HG02763 (cell line): ENCODE data around the gene RASGRF2.
"Not testable (repeated sequence)": the region's sequence is repeated elsewhere in the genome, so short reads cannot be mapped to it uniquely, and the experiment has no call there.

Experiments used
- ATAC-seq: cut with Tn5 transposase; IDR thresholded peaks from one replicate; pipeline ENCODE4 v1.9.1; 2021; ENCODE audit warnings: mild to moderate bottlenecking, moderate library complexity; ENCODE audit not compliant: unreplicated experiment

Gene RASGRF2

DNA sequence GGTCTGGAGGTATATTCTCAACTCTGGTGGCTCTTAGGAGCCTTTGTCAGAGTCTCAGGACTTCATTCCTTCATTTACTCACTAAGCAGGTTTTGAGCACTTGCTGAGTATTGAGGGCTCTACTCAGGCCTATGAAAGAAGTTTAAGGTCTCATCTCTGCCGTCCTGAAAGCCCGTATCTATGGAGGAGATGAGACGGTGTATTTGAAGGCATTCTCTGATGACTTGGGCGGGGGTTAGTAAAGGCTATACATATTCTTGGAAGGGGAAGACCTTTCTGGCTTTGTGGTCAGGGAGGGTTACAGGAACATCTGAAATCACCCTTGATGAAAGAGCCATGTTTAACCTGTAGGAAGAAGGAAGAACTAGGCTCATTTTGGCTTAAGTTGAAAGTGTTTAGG lies 21.9 kb downstream of the RASGRF2 start:
- no peak for ATAC-seq

DNA sequence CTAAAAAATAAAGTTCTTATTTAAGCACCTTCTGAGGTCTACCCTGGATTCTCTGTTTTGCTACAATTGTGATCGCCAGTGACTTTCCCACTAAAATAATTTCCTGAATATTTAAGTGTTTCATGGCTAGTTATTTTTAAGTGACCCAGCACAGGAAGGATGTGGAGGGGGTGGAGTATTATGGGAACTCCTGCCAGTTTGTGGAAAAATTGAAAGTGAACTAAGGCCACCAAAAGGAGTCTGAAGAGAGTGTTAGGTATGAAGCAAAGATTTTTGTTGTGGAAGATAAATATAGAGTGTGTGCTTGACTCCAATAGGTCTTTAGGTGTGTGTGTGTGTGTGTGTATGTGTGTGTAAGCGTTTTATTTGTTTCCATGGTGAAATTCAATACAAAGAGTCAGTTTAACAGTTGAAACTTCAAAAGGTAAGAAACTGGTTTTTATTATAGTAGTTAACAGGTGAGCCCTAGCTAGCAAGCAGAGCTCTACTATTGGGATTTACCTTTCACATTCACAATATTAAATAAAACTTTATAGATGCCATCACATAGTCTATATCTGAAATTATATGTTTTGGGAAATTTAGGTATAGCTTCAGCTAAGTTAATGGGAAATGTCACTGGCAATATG lies 25.6 kb downstream of the RASGRF2 start:
- no peak for ATAC-seq

- ATAC-seq: no peak
These were observed 26.2 kb downstream of the RASGRF2 start for GRCh38 chr5:80986382-80986781.

DNA sequence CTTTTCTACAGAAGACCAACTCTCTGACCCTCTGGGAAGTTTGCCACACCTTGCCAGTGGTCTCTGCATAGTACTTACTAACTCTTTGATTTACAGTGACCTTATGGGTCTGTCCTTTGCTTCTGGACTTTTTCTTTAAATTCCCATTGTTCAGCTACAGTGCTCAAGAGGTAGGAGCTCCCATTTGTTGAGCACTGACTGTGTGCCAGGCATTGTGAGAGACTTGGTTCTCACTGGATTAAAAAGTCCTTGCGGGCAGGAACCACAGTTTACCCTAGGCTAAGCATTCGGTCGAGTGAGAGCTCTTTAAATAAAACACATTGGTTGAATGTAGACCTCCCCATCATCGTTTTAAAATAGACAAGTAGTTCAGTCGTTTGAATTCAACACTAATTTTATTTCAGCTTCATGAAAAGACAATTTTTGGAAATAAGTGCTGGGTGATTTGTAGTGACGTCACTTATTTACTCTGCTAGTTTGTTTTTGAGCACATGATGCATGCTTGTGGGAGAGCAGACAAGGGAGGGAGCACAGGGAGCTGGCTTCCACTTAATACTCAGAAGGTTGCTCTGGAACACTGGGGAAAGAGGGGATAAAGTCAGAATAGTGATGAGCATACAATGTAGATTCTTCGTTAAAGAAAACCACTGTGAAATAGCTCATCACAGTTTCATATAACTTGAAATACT lies 27.1 kb downstream of the RASGRF2 start:
- no peak for ATAC-seq

GRCh38 chr5:80988419-80988935 lies 28.3 kb downstream of the RASGRF2 start:
- ATAC-seq: no peak

- ATAC-seq: no peak
These were observed 29.7 kb downstream of the RASGRF2 start for GRCh38 chr5:80989883-80990282.

DNA sequence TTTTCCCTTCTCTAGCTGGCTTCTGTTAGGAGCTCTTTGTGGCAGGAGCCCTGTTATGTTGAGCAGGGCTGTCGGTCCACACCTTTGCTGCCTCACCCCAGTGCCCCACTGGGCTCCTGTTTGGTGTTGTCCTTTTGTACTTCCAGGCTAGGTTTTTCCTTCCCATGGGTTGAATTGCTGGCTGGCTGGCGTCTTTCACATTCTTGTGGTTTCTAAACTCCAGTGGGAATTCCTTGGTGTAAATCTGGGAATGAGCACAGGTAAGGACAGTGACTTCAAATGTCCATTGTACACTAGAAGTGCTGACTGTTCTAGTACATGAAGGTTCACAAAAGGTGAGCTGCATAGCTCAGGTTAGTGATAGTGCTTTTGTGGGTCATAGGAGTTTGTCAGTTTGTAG lies 30.4 kb downstream of the RASGRF2 start:
- ATAC-seq: no peak

- no peak for ATAC-seq
These were observed 30.8 kb downstream of the RASGRF2 start for GRCh38 chr5:80990971-80991370.

- no peak for ATAC-seq
These were observed 35.7 kb downstream of the RASGRF2 start for GRCh38 chr5:80995908-80996307.

DNA sequence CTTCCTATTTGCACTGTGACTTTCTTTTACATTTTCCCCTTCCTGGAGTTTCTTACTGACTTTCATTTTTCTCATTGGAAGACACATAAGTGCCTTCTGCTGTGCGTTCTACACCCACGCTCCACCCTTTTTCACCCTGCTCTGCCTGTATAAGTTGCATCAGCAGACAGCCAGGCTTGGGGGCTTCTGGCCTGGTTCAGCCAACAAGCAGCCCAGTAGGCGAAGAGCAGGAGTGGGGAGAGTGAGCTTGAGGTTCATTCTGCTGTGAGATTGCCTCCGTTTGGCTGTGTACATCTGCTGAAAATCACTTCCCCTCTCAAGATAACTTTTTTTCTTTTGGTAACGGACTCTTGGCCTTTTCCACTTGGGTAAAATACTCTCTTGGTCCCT lies 38.4 kb downstream of the RASGRF2 start:
- ATAC-seq: no peak

- ATAC-seq: no peak
These were observed 43.7 kb downstream of the RASGRF2 start for GRCh38 chr5:81003811-81004386.

DNA sequence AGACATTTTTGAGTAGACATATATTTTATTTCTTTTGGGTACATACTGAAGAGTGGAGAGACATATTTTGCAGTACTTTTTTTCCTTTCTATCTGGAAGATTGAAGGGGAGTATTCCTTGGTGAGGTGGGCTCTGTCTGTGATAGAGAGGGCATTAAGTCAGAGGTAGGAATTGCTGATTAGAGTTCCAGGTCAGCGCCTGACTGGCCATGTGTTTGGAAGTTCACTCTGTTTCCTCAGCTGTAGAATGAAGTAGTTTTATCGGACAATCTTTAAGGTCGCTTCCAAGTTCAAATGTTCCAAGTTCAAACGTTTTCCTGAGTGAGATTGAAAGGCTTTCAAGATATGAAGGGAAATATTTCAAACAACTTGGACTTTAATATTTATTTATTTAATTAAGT lies 45.5 kb downstream of the RASGRF2 start:
- no peak for ATAC-seq

DNA sequence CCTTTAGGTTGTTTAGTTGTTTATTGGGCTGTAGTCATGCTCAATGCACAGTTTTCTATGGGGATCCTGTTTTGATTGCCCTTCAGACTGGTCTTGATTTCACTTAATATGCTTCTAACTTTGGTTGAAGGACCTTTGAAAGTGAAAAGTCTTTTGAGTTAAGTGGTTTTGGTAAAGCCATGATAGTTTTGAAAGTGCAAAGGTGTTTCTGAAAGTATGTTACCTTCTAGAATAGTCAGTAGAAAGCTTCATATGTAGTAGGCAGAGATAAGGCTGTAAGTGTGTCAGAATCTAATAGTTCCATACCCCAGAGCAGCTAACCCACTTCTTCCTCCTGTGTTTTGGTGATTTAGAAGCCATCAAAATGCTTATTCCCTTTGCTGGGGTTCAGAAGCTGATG lies 46.1 kb downstream of the RASGRF2 start:
- ATAC-seq: no peak

- ATAC-seq: no peak
These were observed 46.9 kb downstream of the RASGRF2 start for GRCh38 chr5:81006947-81007636.

DNA sequence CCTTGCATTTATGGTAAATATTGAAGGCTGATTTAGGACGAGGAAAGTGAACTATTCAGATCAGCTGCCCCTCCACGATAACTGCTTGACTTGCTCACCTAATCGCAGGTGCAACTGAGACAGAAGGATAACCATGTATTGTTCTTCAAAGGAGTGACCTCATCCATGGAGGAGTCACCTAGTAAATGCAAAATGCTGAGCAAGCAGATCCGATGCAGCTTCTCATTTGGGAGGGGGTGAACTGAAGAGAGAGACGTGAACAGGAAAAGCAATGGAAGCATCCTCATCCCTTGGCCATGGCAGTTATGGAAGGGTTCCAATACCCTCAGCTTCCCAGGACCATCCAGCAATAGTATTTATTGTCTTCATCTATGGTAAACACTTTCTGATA lies 47.5 kb downstream of the RASGRF2 start:
- no peak for ATAC-seq

DNA sequence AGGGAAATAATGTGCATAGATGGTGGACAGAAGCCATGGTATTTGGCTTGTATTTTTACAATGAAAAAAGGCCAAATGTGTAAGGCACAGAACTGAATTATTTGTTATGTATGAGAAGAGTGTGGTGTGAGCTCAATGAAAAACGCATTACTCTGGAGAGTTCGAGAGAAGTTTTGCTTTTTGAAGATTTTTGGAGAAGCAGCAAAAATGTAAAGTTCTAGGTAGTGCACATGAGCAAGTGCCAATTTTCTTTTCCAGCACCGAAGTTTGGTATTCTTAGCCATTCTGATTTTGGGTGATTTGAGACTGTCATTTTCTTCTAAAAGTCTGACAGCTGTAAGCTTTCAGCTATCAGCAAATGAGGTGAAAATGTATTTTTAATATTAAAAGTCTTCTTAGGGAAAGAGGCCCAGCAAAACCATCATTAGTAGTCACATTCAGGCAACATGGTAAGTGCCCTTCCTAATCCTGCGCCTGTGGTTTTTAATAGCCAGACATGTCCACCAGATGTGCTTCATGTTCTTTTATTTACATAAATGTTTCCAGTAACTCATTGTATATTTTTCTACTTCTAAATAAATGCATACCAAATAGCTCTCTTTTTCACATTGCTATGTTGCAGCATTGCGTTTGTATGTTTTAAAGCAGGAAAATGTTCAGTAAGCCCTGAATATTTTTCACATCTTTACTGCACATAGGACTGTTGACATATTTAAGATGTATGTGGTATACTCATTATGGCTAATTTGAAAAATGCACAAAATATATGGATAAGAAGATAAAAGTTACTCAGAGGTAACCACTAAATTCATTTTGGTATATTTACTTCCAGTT lies 50.4 kb downstream of the RASGRF2 start:
- ATAC-seq: no peak

DNA sequence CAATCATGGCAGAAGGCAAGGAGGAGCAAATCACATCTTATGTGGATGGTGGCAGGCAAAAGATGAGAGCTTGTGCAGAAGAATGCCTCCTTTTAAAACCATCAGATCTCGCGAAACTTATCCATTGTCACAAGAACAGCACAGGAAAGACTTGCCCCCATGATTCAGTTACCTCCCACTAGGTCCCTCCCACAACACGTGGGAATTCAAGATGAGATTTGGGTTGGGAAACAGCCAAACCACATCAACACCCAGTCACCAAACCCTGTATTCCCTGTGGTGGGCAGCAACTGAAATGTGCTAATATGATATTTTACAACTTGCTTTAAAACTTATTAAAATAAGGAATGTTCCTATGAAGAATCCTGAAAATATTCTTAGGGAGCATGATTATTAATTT lies 54.2 kb downstream of the RASGRF2 start:
- no peak for ATAC-seq

- no peak for ATAC-seq
These were observed 56.0 kb downstream of the RASGRF2 start for GRCh38 chr5:81016116-81016515.

GRCh38 chr5:81017320-81017719 lies 57.2 kb downstream of the RASGRF2 start:
- ATAC-seq: no peak

DNA sequence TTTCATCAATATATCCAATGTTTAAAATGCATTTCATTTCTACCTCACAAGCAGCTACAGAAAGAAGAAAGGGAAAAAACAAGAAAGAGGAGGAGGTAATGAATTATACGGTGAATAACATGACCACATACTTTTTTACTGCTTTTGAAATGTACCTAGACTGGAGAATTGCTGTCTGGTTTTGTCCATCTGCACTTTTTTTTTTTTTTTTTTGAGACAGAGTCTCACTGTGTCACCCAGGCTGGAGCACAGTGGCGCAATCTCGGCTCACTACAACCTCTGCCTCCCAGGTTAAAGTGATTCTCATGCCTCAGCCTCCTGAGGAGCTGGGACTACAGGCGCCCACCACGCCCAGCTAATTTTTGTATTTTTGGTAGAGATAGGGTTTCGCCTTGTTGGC lies 58.4 kb downstream of the RASGRF2 start:
- ATAC-seq: not testable (repeated sequence)

GRCh38 chr5:81019748-81020147 lies 59.6 kb downstream of the RASGRF2 start:
- ATAC-seq: no peak
